ENCODE results near the gene HES7. TPM values are rescaled to one million over a fixed set of nuclear protein-coding genes. Genes with fewer than 3 reads are reported as not detected.

Gene HES7
- total and polyA plus RNA-seq, 9 of the 15 experiments (the other 6 are each of a cell fraction or from before 2014, with no cell fraction given), result 0.03 to 1.7 (median 0.14) TPM; not detected in 1

GRCh38 chr17:8142158-8142886 lies 18.4 kb upstream of the HES7 start:
- H3K9me3 ChIP-seq (replicated peaks; ENCODE audit: control insufficient read depth, insufficient read depth, low read depth, low read length), result no peaks in the 10 kb centered on the region
- ATAC-seq (no peak), DNase-seq (ENCODE audit: extremely low read depth in 1 of 4, low spot score in 3 of 4) (no peak), FAIRE-seq (no peak)
- 0 out of 2 replicates have a peak, but pooled peaks cover 2% of the 10 kb centered on the region for H4K20me1 ChIP-seq (replicated peaks; ENCODE audit: control insufficient read depth, insufficient read depth, low read length)
- in situ Hi-C loops (cut with MboI) (no loop called here), intact Hi-C loops (cut with micrococcal nuclease) (no loop called here)
- no peaks in the 10 kb centered on the region for H3K27me3 ChIP-seq (ENCODE audit: control insufficient read depth in 2 of 2, insufficient read depth in 2 of 2, low read length in 2 of 2)
- H3K27ac ChIP-seq (ENCODE audit: extremely low read depth, low read depth, low read length), result no peak overlapping the region
- H3K4me3 ChIP-seq, result no peak overlapping the region
- peak overlapping the region in 1 of 2 experiments; percentile 9; a peak in 1 of 4 replicates for H3K9ac ChIP-seq (ENCODE audit: insufficient read depth in 1 of 2, low read depth in 2 of 2, low read length in 2 of 2)
- ChIA-PET CTCF (ENCODE audit: low intra/inter-chr PET ratio) (interaction anchor here (0.7 kb wide), 1 partner anchor 59 kb away, joined by 3 read pairs; no protein-coding TSS in a partner anchor), POLR2A (interaction anchor here (0.6 to 3.3 kb wide), 4 partner anchors 8 to 247 kb away, joined by 3 to 19 read pairs (median 9); no protein-coding TSS in a partner anchor)
- peaks cover 5 to 25% of the 10 kb centered on the region in 2 experiments; a peak in 4 of 5 replicates for H3K4me1 ChIP-seq (replicated peaks in 1 of 2; ENCODE audit: control insufficient read depth in 2 of 2, insufficient read depth in 2 of 2, low read length in 2 of 2)
- H3K36me3 ChIP-seq (ENCODE audit: control insufficient read depth, insufficient read depth, low read length), result peaks cover 58% of the 10 kb centered on the region; the same call in 2 of the 3 replicates
- TF ChIP-seq TOE1 (IDR thresholded peaks at IDR 0.05; ENCODE audit: borderline replicate concordance) (no peak), TOE1 (CRISPR knock-in tag; IDR thresholded peaks at IDR 0.05; ENCODE audit: borderline replicate concordance, low read depth) (no peak), ATF4 (CRISPR knock-in tag; IDR thresholded peaks at IDR 0.05) (no peak), POLR2G (IDR thresholded peaks at IDR 0.05; ENCODE audit: low read depth, low read length) (peak; percentile 58), GTF2B (IDR thresholded peaks at IDR 0.05; ENCODE audit: extremely low read depth, insufficient read length) (no peak), ZNF3 (CRISPR knock-in tag; IDR thresholded peaks at IDR 0.05) (no peak), FOXJ3 (CRISPR knock-in tag; IDR thresholded peaks at IDR 0.05) (no peak)
- no TSS peak for BruUV-seq (replicated peaks)
- H2AFZ ChIP-seq (ENCODE audit: low read depth, low read length), result no peak overlapping the region
- H3K4me2 ChIP-seq (ENCODE audit: insufficient read depth, low read length), result no peak overlapping the region
- 89% methylated on average over 15 of the region's 23 CpGs for WGBS (ENCODE audit: insufficient coverage, low coverage, missing lambda C conversion rate)
- no peaks in the 10 kb centered on the region for H3K9me1 ChIP-seq (ENCODE audit: control insufficient read depth, insufficient read depth, low read length)
- H3K79me2 ChIP-seq (ENCODE audit: control insufficient read depth, insufficient read depth, low read length), result no peaks in the 10 kb centered on the region

Data from K562 (cell line).